SK-N-SH (cell line): ENCODE results near the gene PMEPA1. TPM values are rescaled to one million over a fixed set of nuclear protein-coding genes. Genes with fewer than 3 reads are reported as not detected.

Experiments used
- CTCF ChIA-PET: fragments of 300-600, 350-600 bp; formaldehyde crosslinking; extraction: SDS; loops from one replicate; lab custom pipeline; 2021; lab: Yijun Ruan, JAX
- POLR2A ChIA-PET: fragments of 350-600 bp; sonication (Branson Sonifier 250); formaldehyde crosslinking; extraction: SDS; loops from one replicate; lab custom pipeline; 2020; ENCODE audit warnings: antibody characterized with exemption, inconsistent platforms; lab: Yijun Ruan, JAX
- DNase-seq: peaks from one replicate; pipeline ENCODE4 v3.0.0; 2012
- H2AFZ ChIP-seq: fragments of 200-600 bp; sonication (generic); 2 replicates; pipeline ENCODE4 v1.8.1; 2016; ENCODE audit warnings: antibody characterized with exemption, mild to moderate bottlenecking, low read depth
- H3F3A ChIP-seq: fragments of 200-600 bp; sonication (generic); replicated peaks from 2 replicates; pipeline ENCODE3; 2016; ENCODE audit warnings: antibody characterized with exemption, mild to moderate bottlenecking; ENCODE audit not compliant: insufficient read depth
- H3K27ac ChIP-seq, 2 experiments: fragments of 200-500 bp in 1 of 2; fragments of 200-600 bp in 1 of 2; sonication (Bioruptor generic) in 1 of 2; sonication (generic), shearing (Covaris generic) in 1 of 2; 2 replicates each; pipeline versions ENCODE4 v1.5.1 to v1.6.1; 2014 to 2016; ENCODE audit warnings: low read depth in 2 of 2, inconsistent platforms in 1 of 2, low read length in 1 of 2, mild to moderate bottlenecking in 1 of 2, mixed read lengths in 1 of 2
- H3K27me3 ChIP-seq: fragments of 200-600 bp; sonication (generic), shearing (Covaris generic); 2 replicates; pipeline ENCODE4 v1.6.1; 2016; ENCODE audit warnings: mixed run types; ENCODE audit not compliant: insufficient read depth
- H3K36me3 ChIP-seq, 2 experiments: fragments of 200-500 bp in 1 of 2; fragments of 200-600 bp in 1 of 2; sonication (Bioruptor generic) in 1 of 2; sonication (generic) in 1 of 2; replicated peaks in 1 of 2; 2 replicates each; pipeline versions ENCODE3 to v1.5.1; 2014 to 2016; ENCODE audit warnings: low read length in 1 of 2, mild to moderate bottlenecking in 1 of 2; ENCODE audit not compliant: insufficient read depth in 2 of 2, control insufficient read depth in 1 of 2
- H3K4me1 ChIP-seq, 2 experiments: fragments of 200-500 bp in 1 of 2; fragments of 200-600 bp in 1 of 2; sonication (Bioruptor generic) in 1 of 2; sonication (generic), shearing (Covaris generic) in 1 of 2; 2 replicates each; pipeline versions ENCODE4 v1.5.1 to v1.6.1; 2014 to 2016; ENCODE audit warnings: low read depth in 1 of 2, low read length in 1 of 2, mixed run types in 1 of 2; ENCODE audit not compliant: insufficient read depth in 2 of 2, control insufficient read depth in 1 of 2
- H3K4me2 ChIP-seq: fragments of 200-600 bp; sonication (generic), shearing (Covaris generic); 2 replicates; pipeline ENCODE4 v1.6.1; 2017; ENCODE audit warnings: mixed run types
- H3K4me3 ChIP-seq, 2 experiments: fragments of 200-500 bp in 1 of 2; fragments of 200-600 bp in 1 of 2; sonication (Bioruptor generic) in 1 of 2; sonication (generic), shearing (Covaris generic) in 1 of 2; 2 replicates each; pipeline versions ENCODE4 v1.5.1 to v1.8.1; 2014 to 2016; ENCODE audit warnings: low read depth in 2 of 2, inconsistent platforms in 1 of 2, low read length in 1 of 2, mild to moderate bottlenecking in 1 of 2, mixed read lengths in 1 of 2, moderate library complexity in 1 of 2
- H3K79me2 ChIP-seq: fragments of 200-600 bp; sonication (generic); 2 replicates; pipeline ENCODE4 v1.8.1; 2017; ENCODE audit warnings: mild to moderate bottlenecking; ENCODE audit not compliant: insufficient read depth
- H3K9ac ChIP-seq: fragments of 200-600 bp; sonication (generic); 2 replicates; pipeline ENCODE4 v1.6.1; 2017; ENCODE audit warnings: mixed run types
- H3K9me2 ChIP-seq: fragments of 200-600 bp; sonication (generic); 2 replicates; pipeline ENCODE4 v1.6.1; 2017; ENCODE audit warnings: mixed run types
- H3K9me3 ChIP-seq: fragments of 200-600 bp; sonication (generic); 2 replicates; pipeline ENCODE4 v1.6.1; 2017; ENCODE audit warnings: mixed run types, mild to moderate bottlenecking, moderate library complexity
- H4K20me1 ChIP-seq: fragments of 200-600 bp; sonication (generic); 2 replicates; pipeline ENCODE4 v1.6.1; 2017; ENCODE audit warnings: mild to moderate bottlenecking, mixed run types; ENCODE audit not compliant: insufficient read depth
- IRF3 ChIP-seq: fragments of 150-350 bp; IDR thresholded peaks from 2 replicates; pipeline ENCODE4 v1.6.1; 2016; ENCODE audit warnings: mild to moderate bottlenecking, low read depth, low read length
- MXI1 ChIP-seq: IDR thresholded peaks from 2 replicates; pipeline ENCODE4 v1.6.1; 2012; ENCODE audit warnings: mild to moderate bottlenecking, low read depth, low read length, improper control_type of control experiment
- NFIC ChIP-seq: IDR thresholded peaks from 2 replicates; pipeline ENCODE4 v1.4.0; 2012; ENCODE audit warnings: borderline replicate concordance
- PBX3 ChIP-seq: IDR thresholded peaks from 2 replicates; pipeline ENCODE4; 2012
- RCOR1 ChIP-seq: fragments of 150-350 bp; IDR thresholded peaks from 2 replicates; pipeline ENCODE4 v1.6.1; 2017; ENCODE audit warnings: antibody characterized with exemption, low read length
- TEAD4 ChIP-seq: IDR thresholded peaks from 2 replicates; pipeline ENCODE4 v1.4.0; 2012; ENCODE audit warnings: mild to moderate bottlenecking, borderline replicate concordance; ENCODE audit not compliant: insufficient read depth
- USF2 ChIP-seq: fragments of 150-350 bp; IDR thresholded peaks from 2 replicates; pipeline ENCODE4 v1.6.1; 2017; ENCODE audit warnings: antibody characterized with exemption, low read length, low read depth, borderline replicate concordance
- ZBTB33 ChIP-seq: IDR thresholded peaks from 2 replicates; pipeline ENCODE4 v1.4.0; 2012; ENCODE audit warnings: low read depth, borderline replicate concordance
- WGBS: methylation state at CpG from one replicate; pipeline ENCODE4 v1.1.6; 2017; ENCODE audit warnings: low lambda C conversion rate; 5-methylcytosine and 5-hydroxymethylcytosine counted together
- polyA plus RNA-seq, 3 experiments: library from polyadenylated mRNA; depleted of rRNA; stranded (reverse); fragments of >200 nt; gene quantifications; 2 replicates each; pipeline ENCODE4 v1.2.3, GENCODE V29; 2012

Gene PMEPA1
- polyA plus RNA-seq, 1 of the 3 experiments (the other 2 are of a cell fraction): 7.1 TPM

GRCh38 chr20:57665589-57665971 lies 44.2 kb downstream of the PMEPA1 start:
- Histone ChIP-seq H3F3A (no peaks in the 10 kb centered on the region), H3K4me2 (no peak overlapping the region), H3K4me3 (no peak overlapping the region), H3K9me3 (no peaks in the 10 kb centered on the region), H4K20me1 (peaks cover 85% of the 10 kb centered on the region), H2AFZ (no peak overlapping the region), H3K36me3 (no peaks in the 10 kb centered on the region), H3K9me2 (no peaks in the 10 kb centered on the region), H3K4me1 (peaks cover 0 to 76% of the 10 kb centered on the region in 2 experiments; a peak in 2 of 4 replicates), H3K27ac (peak overlapping the region in 1 of 2 experiments; percentile 22; a peak in 1 of 4 replicates), H3K9ac (no peak overlapping the region), H3K79me2 (peaks cover 87% of the 10 kb centered on the region), H3K27me3 (no peaks in the 10 kb centered on the region)
- DNase-seq: no peak
- POLR2A ChIA-PET: no interaction called here
- CTCF ChIA-PET: interaction anchor here (1.0 to 1.4 kb wide), 3 partner anchors 12 to 43 kb away, joined by 3 read pairs; no protein-coding TSS in a partner anchor
- no peak for TF ChIP-seq IRF3
- TF ChIP-seq RCOR1: no peak
- TF ChIP-seq PBX3: no peak
- no peak for TF ChIP-seq TEAD4
- TF ChIP-seq ZBTB33: no peak
- 95% methylated on average over 8 of the region's 8 CpGs for WGBS

GRCh38 chr20:57664924-57665588 lies 44.8 kb downstream of the PMEPA1 start:
- ChIA-PET POLR2A (no interaction called here), CTCF (interaction anchor here (1.0 to 1.4 kb wide), 3 partner anchors 11 to 42 kb away, joined by 3 read pairs; no protein-coding TSS in a partner anchor)

More at GRCh38 chr20:57664924-57665588, 44.8 kb downstream of the PMEPA1 start:
- Histone ChIP-seq H2AFZ (no peak overlapping the region), H3K9me3 (no peaks in the 10 kb centered on the region), H3F3A (no peaks in the 10 kb centered on the region), H3K9ac (no peak overlapping the region), H3K4me3 (no peak overlapping the region), H4K20me1 (peaks cover 86% of the 10 kb centered on the region), H3K4me2 (no peak overlapping the region), H3K36me3 (no peaks in the 10 kb centered on the region), H3K4me1 (peaks cover 0 to 71% of the 10 kb centered on the region in 2 experiments; a peak in 2 of 4 replicates), H3K27ac (no peak overlapping the region; a peak in 1 of 4 replicates), H3K27me3 (no peaks in the 10 kb centered on the region), H3K9me2 (no peaks in the 10 kb centered on the region), H3K79me2 (peaks cover 82% of the 10 kb centered on the region)
- TF ChIP-seq MXI1: no peak
- no peak for TF ChIP-seq NFIC
- no peak for TF ChIP-seq USF2
- DNase-seq: no peak
- WGBS: 91% methylated on average over 14 of the region's 14 CpGs
